ENCODE measurements around the gene MAN2A1.

Gene MAN2A1

GRCh38 chr5:109901628-109901981 lies 211.9 kb downstream of the MAN2A1 start:
- ATAC-seq: no peak
- TF ChIP-seq, protein P1, sequence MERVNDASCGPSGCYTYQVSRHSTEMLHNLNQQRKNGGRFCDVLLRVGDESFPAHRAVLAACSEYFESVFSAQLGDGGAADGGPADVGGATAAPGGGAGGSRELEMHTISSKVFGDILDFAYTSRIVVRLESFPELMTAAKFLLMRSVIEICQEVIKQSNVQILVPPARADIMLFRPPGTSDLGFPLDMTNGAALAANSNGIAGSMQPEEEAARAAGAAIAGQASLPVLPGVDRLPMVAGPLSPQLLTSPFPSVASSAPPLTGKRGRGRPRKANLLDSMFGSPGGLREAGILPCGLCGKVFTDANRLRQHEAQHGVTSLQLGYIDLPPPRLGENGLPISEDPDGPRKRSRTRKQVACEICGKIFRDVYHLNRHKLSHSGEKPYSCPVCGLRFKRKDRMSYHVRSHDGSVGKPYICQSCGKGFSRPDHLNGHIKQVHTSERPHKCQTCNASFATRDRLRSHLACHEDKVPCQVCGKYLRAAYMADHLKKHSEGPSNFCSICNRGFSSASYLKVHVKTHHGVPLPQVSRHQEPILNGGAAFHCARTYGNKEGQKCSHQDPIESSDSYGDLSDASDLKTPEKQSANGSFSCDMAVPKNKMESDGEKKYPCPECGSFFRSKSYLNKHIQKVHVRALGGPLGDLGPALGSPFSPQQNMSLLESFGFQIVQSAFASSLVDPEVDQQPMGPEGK (CRISPR knock-in tag; IDR thresholded peaks at IDR 0.05; ENCODE audit: borderline replicate concordance): no peak
- no peak for TF ChIP-seq BACH2 (CRISPR knock-in tag; IDR thresholded peaks at IDR 0.05; ENCODE audit: borderline replicate concordance)
- no peak for TF ChIP-seq ZNF565 (CRISPR knock-in tag; conservative IDR thresholded peaks at IDR 0.05; ENCODE audit: low read depth)
- TF ChIP-seq, protein P2, sequence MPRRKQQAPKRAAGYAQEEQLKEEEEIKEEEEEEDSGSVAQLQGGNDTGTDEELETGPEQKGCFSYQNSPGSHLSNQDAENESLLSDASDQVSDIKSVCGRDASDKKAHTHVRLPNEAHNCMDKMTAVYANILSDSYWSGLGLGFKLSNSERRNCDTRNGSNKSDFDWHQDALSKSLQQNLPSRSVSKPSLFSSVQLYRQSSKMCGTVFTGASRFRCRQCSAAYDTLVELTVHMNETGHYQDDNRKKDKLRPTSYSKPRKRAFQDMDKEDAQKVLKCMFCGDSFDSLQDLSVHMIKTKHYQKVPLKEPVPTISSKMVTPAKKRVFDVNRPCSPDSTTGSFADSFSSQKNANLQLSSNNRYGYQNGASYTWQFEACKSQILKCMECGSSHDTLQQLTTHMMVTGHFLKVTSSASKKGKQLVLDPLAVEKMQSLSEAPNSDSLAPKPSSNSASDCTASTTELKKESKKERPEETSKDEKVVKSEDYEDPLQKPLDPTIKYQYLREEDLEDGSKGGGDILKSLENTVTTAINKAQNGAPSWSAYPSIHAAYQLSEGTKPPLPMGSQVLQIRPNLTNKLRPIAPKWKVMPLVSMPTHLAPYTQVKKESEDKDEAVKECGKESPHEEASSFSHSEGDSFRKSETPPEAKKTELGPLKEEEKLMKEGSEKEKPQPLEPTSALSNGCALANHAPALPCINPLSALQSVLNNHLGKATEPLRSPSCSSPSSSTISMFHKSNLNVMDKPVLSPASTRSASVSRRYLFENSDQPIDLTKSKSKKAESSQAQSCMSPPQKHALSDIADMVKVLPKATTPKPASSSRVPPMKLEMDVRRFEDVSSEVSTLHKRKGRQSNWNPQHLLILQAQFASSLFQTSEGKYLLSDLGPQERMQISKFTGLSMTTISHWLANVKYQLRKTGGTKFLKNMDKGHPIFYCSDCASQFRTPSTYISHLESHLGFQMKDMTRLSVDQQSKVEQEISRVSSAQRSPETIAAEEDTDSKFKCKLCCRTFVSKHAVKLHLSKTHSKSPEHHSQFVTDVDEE (CRISPR knock-in tag; IDR thresholded peaks at IDR 0.05): no peak
- no peak for TF ChIP-seq CREB5 (CRISPR knock-in tag; IDR thresholded peaks at IDR 0.05; ENCODE audit: low read depth)
- TF ChIP-seq OSR1 (CRISPR knock-in tag; IDR thresholded peaks at IDR 0.05): no peak
- TF ChIP-seq TCF4 (CRISPR knock-in tag; IDR thresholded peaks at IDR 0.05; ENCODE audit: borderline replicate concordance): no peak
- TF ChIP-seq, protein P3, sequence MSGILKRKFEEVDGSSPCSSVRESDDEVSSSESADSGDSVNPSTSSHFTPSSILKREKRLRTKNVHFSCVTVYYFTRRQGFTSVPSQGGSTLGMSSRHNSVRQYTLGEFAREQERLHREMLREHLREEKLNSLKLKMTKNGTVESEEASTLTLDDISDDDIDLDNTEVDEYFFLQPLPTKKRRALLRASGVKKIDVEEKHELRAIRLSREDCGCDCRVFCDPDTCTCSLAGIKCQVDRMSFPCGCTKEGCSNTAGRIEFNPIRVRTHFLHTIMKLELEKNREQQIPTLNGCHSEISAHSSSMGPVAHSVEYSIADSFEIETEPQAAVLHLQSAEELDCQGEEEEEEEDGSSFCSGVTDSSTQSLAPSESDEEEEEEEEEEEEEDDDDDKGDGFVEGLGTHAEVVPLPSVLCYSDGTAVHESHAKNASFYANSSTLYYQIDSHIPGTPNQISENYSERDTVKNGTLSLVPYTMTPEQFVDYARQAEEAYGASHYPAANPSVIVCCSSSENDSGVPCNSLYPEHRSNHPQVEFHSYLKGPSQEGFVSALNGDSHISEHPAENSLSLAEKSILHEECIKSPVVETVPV (CRISPR knock-in tag; IDR thresholded peaks at IDR 0.05): no peak
- no peak for TF ChIP-seq CSDC2 (CRISPR knock-in tag; IDR thresholded peaks at IDR 0.05)
- no peak for TF ChIP-seq PPARA (CRISPR knock-in tag; IDR thresholded peaks at IDR 0.05; ENCODE audit: borderline replicate concordance)
- TF ChIP-seq TOX (CRISPR knock-in tag; IDR thresholded peaks at IDR 0.05; ENCODE audit: borderline replicate concordance): no peak
- TF ChIP-seq SNAI2 (CRISPR knock-in tag; IDR thresholded peaks at IDR 0.05): no peak
- no peak for TF ChIP-seq ZFP3 (CRISPR knock-in tag; IDR thresholded peaks at IDR 0.05)
- no peak for TF ChIP-seq ZNF70 (CRISPR knock-in tag; IDR thresholded peaks at IDR 0.05)
- TF ChIP-seq ZFP30 (CRISPR knock-in tag; IDR thresholded peaks at IDR 0.05): no peak
- TF ChIP-seq ZC3H10 (CRISPR knock-in tag; IDR thresholded peaks at IDR 0.05): no peak
- no peak for TF ChIP-seq ZNF8 (CRISPR knock-in tag; IDR thresholded peaks at IDR 0.05)
- no peak for TF ChIP-seq GLIS3 (CRISPR knock-in tag; IDR thresholded peaks at IDR 0.05)

GRCh38 chr5:109903061-109903460 lies 213.3 kb downstream of the MAN2A1 start:
- ATAC-seq: no peak
- TF ChIP-seq ARNTL (CRISPR knock-in tag; IDR thresholded peaks at IDR 0.05; ENCODE audit: borderline replicate concordance, low read depth) (no peak), ZC3H10 (CRISPR knock-in tag; IDR thresholded peaks at IDR 0.05) (no peak), ZFP30 (CRISPR knock-in tag; IDR thresholded peaks at IDR 0.05) (no peak), ZNF70 (CRISPR knock-in tag; IDR thresholded peaks at IDR 0.05) (no peak), POU6F1 (CRISPR knock-in tag; IDR thresholded peaks at IDR 0.05; ENCODE audit: borderline replicate concordance, low read depth) (no peak), CSDC2 (CRISPR knock-in tag; IDR thresholded peaks at IDR 0.05) (no peak), ISL1 (CRISPR knock-in tag; IDR thresholded peaks at IDR 0.05) (no peak), ZNF565 (CRISPR knock-in tag; conservative IDR thresholded peaks at IDR 0.05; ENCODE audit: low read depth) (no peak), OSR1 (CRISPR knock-in tag; IDR thresholded peaks at IDR 0.05) (no peak), TOX (CRISPR knock-in tag; IDR thresholded peaks at IDR 0.05; ENCODE audit: borderline replicate concordance) (no peak), CREB5 (CRISPR knock-in tag; IDR thresholded peaks at IDR 0.05; ENCODE audit: low read depth) (no peak), RARB (CRISPR knock-in tag; IDR thresholded peaks at IDR 0.05) (no peak), ZNF8 (CRISPR knock-in tag; IDR thresholded peaks at IDR 0.05) (no peak), ESRRG (CRISPR knock-in tag; IDR thresholded peaks at IDR 0.05) (no peak)
- TF ChIP-seq, protein P3 (CRISPR knock-in tag; IDR thresholded peaks at IDR 0.05): no peak
- TF ChIP-seq, protein P2 (CRISPR knock-in tag; IDR thresholded peaks at IDR 0.05): no peak
